NK-92 (cell line): ENCODE results near the gene LIMK1.

ENCODE experiments used
- DNase-seq: peaks from one replicate; lab custom pipeline; 2025; ENCODE audit not compliant: unreplicated experiment; lab: John Stamatoyannopoulos, UW

The LIMK1 gene

GRCh38 chr7:74053589-74054186 is 29.9 kb upstream of the LIMK1 start:
- no peak for DNase-seq

- no peak for DNase-seq
These were observed 27.3 kb upstream of the LIMK1 start for GRCh38 chr7:74056096-74056915.

- no peak for DNase-seq
These were observed 26.2 kb upstream of the LIMK1 start for GRCh38 chr7:74057216-74057925.

- no peak for DNase-seq
These were observed 25.6 kb upstream of the LIMK1 start for GRCh38 chr7:74057987-74058386.

GRCh38 chr7:74058486-74058885 is 25.1 kb upstream of the LIMK1 start:
- DNase-seq: no peak

GRCh38 chr7:74059037-74059436 is 24.6 kb upstream of the LIMK1 start:
- DNase-seq: no peak

- no peak for DNase-seq
These were observed 23.7 kb upstream of the LIMK1 start for GRCh38 chr7:74059681-74060588.

GRCh38 chr7:74061840-74062539 is 21.6 kb upstream of the LIMK1 start:
- DNase-seq: no peak

GRCh38 chr7:74063223-74063641 is 20.4 kb upstream of the LIMK1 start:
- no peak for DNase-seq

- DNase-seq: no peak
These were observed 20.0 kb upstream of the LIMK1 start for GRCh38 chr7:74063646-74064045.

- no peak for DNase-seq
These were observed 18.9 kb upstream of the LIMK1 start for GRCh38 chr7:74064696-74065095.

GRCh38 chr7:74066626-74067025 is 17.0 kb upstream of the LIMK1 start:
- DNase-seq: no peak

GRCh38 chr7:74068378-74069085 is 15.1 kb upstream of the LIMK1 start:
- DNase-seq: no peak

GRCh38 chr7:74069086-74069541 is 14.5 kb upstream of the LIMK1 start:
- DNase-seq: no peak

- no peak for DNase-seq
These were observed 13.6 kb upstream of the LIMK1 start for GRCh38 chr7:74069790-74070618.

- no peak for DNase-seq
These were observed 13.0 kb upstream of the LIMK1 start for GRCh38 chr7:74070619-74070921.

- no peak for DNase-seq
These were observed 12.5 kb upstream of the LIMK1 start for GRCh38 chr7:74071121-74071520.

- no peak for DNase-seq
These were observed 8.8 kb upstream of the LIMK1 start for GRCh38 chr7:74074770-74075169.

- DNase-seq: no peak
These were observed 5.1 kb upstream of the LIMK1 start for GRCh38 chr7:74078461-74078860.
